DMS 273 (cell line): ENCODE measurements around the gene DCTN2.
"Not testable (repeated sequence)": the region's sequence is repeated elsewhere in the genome, so short reads cannot be mapped to it uniquely, and the experiment has no call there.

Source experiments
- DNase-seq: peaks from one replicate; lab custom pipeline; 2025; ENCODE audit not compliant: unreplicated experiment; lab: John Stamatoyannopoulos, UW

Gene DCTN2

DNA sequence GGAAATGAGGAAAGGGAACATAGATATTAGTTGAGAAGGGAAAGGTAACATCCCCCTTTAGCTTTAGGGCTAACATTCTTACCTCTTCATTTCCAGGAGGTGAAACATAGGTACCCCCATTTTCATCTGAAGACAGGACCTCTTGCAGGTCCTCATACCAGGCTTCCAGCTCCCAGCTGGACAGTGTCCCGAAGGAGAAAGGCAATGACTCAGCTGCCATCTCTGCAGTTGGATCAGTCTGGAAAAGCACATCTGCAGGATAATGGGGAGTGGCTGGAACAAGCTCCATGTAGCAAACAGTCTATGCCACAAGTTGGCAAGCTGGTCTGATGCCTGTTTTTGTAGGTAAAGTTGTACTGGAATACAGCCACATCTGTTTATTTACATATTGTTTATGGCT lies 29.8 kb downstream of the DCTN2 start:
- DNase-seq: peak; percentile 29

DNA sequence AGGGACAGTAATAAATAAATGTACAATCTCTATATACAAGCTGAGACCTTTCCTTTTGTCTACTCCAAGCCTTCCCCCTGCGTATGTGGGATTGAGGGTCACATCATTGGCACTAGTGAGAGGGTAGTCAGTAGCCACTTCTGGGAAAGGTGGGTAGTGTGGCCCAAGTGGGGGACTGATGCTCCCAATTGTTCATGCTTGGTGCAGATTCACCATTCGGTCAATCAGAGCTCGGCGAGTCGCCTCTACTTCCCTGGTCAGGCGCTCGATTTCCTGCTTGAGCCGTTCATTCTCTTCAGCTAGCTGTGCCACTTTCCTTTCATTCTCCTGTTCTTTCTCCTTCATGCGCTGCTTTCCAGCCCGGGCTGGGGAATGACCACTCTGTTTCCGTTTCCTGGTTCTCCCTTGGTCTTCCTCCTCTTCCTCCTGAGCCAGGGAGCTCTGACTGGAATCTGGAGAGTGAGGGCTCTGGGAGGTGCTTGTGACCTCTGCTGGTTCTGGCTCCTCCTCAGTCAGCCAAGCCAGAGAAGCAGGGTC lies 30.3 kb downstream of the DCTN2 start:
- DNase-seq: no peak

DNA sequence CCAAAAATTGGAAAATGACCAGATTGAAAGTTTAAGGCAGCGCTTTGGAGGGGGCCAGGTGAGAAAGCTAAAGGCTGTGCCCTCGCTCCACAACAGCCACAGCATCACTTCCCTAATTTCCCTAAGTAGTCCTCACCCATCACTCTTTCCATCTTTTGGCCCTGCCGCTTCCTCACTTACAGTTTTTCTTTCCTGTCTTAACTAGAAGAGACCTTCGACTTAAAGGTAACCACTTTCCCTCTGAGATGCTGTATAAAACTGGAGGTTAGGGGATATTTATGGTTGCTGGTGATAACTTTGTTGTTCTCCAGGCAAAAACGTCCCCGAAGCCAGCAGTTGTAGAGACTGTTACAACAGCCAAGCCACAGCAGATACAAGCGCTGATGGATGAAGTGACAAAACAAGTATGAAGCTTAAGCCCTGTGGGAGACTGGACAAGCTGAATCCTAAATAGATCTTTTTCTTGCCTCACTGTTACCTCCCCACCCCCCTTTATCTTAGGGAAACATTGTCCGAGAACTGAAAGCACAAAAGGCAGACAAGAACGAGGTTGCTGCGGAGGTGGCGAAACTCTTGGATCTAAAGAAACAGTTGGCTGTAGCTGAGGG lies 31.0 kb downstream of the DCTN2 start:
- DNase-seq: no peak

DNA sequence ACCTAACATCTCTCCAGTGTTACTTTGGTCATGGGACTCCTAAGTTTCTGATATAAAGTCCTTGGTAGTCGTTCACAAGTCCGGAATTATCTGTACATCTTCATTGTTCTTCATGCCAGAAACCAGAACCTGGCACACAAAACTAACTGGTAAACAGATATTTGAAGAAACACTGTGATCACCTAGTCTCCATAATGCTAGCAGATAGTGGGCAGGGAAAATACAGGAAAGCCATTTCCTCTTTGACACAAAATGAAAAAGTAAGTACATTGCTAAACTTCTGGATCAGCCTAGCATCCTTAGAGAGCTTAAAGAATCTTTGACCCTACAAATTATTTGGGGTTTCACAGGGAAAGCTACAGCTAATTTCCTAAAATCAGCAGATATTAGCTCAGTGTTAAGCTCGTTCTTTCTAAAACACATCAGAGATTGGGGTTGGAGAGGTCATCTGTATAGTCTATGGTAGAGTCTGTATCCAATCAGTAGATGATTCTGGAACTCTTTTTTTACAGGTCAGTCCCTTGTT lies 31.5 kb downstream of the DCTN2 start:
- DNase-seq: no peak

DNA sequence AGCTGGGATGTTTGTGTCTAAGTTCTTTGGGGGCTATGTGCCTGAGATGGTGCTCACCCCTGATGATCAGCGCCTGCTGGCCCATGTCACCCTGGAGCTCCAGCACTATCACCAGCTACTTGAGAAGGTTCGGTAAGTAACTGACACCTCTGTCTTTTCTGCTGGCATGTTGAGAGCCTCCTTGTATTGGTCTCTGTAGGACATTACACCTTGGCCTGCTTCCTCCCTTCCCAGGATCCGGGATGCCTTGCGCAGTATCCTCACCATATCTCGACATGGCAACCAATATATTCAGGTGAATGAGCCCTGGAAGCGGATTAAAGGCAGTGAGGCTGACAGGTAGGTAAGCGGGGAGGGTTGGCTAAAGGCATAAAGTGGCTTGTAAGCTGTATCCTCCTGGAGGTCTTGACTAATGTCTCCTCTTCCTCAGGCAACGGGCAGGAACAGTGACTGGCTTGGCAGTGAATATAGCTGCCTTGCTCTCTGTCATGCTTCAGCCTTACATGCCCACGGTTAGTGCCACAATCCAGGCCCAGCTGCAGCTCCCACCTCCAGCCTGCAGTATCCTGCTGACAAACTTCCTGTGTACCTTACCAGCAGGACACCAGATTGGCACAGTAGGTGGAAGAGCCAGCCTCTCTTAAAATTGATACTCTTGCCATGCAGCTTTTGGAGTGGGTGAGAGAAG lies 32.1 kb downstream of the DCTN2 start:
- peak; percentile 15 for DNase-seq

DNA sequence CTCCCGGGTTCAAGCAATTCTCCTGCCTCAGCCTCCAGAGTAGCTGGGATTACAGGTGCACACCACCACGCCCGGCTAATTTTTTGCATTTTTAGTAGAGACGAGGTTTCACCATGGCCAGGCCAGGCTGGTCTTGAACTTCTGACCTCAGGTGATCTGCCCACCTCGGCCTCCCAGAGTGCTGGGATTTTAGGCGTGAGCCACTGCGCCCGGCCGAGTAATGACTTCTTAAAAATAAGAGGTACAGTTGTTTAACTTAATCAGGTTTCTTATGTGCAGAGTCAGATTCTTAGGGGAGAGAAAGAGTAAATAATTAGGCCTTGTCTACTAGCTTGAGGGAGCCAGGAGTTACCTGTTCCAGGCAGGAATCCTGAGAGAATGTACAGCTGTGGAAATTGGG lies 32.7 kb downstream of the DCTN2 start:
- DNase-seq: not testable (repeated sequence)

DNA sequence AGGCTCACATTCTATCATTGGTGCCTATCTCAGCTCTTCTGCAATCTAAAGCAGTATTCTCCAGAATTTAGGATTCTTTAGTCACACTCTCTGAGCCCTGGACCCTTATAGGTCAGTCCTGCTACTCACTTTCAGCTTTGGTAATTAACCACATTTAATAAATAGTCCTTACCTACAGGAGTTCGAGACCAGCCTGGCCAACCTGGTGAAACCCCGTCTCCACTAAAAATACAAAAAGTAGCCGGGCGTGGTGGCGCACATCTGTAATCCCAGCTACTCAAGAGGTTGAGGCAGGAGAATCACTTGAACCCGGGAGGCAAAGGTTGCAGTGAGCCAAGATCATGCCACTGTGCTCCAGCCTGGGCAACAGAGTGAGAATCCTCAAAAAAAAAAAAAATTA lies 33.3 kb downstream of the DCTN2 start:
- DNase-seq: not testable (repeated sequence)

DNA sequence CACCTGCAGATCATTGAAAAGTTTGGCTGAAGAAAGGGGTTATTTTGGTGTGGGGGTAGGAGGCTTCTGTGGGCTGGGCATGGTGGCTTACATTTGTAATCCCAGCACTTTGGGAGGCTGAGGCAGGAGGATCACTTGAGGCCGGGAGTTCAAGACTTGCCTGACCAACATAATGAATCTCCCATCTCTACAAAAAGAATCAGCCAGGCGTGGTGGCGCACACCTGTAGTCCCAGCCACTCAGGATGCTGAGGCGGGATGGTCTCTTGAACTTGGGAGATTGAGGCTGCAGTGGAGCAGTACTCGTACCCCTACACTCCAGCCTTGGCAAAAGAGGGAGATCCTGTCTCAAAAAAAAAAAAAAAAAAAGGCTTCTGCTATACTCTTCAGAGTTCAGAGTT lies 33.7 kb downstream of the DCTN2 start:
- DNase-seq: no peak

DNA sequence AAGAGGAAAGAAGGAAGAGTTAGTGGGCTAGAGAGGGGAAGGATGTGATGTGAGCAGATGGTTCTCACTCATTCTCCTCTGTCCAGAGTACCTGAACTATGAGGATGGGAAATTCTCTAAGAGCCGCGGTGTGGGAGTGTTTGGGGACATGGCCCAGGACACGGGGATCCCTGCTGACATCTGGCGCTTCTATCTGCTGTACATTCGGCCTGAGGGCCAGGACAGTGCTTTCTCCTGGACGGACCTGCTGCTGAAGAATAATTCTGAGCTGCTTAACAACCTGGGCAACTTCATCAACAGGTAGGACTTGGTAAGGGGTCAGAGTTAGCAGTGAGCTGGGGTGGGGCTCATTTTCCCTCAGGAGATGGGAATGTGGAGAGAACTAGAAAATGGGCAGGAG lies 34.3 kb downstream of the DCTN2 start:
- no peak for DNase-seq

DNA sequence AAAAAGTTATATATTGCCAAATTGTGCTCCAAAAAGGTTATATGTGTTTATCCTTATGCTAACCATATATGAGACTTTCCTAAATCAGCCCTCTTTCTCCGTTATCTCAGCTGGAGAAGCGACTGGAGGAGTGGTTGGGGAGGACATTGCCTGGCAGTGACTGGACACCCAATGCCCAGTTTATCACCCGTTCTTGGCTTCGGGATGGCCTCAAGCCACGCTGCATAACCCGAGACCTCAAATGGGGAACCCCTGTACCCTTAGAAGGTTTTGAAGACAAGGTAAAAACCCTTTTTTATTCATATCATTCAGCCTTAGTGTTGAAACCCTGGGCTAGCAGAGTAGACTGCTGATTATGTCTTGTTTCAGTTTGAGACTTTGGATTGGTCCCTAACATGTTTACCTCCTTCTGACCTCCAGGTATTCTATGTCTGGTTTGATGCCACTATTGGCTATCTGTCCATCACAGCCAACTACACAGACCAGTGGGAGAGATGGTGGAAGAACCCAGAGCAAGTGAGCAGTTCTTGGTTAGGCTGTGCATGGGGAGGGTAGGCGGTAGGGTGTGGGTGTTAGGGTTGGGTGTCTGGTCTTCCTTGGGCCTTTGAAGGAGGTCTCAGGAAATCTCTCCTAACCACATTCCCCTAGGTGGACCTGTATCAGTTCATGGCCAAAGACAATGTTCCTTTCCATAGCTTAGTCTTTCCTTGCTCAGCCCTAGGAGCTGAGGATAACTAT lies 35.2 kb downstream of the DCTN2 start:
- no peak for DNase-seq

DNA sequence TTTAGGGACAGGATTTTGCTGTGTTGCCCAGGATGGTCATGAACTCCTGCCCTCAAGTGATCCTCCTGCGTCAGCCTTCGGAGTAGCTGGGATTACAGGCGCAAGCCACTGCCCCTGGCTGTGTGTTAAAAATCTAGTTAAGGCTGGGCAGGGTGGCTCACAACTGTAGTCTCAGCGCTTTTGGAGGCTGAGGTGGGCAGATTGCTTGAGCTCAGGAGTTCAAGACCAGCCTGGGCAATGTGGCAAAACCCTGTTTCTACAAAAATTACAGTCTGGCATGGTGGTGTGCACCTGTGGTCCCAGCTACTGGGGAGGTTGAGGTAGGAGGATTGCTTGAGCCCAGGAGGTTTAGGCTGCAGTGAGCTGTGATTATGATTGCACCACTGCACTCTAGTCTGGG lies 35.8 kb downstream of the DCTN2 start:
- DNase-seq: no peak

DNA sequence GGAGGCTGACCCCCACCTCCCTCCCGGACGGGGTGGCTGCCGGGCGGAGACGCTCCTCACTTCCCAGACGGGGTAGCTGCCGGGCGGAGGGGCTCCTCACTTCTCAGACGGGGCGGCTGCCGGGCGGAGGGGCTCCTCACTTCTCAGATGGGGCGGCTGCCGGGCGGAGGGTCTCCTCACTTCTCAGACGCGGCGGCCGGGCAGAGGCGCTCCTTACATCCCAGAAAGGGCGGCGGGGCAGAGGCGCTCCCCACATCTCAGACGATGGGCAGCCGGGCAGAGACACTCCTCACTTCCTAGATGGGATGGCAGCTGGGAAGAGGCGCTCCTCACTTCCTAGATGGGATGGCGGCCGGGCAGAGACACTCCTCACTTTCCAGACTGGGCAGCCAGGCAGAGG lies 39.2 kb downstream of the DCTN2 start:
- DNase-seq: not testable (repeated sequence)

DNA sequence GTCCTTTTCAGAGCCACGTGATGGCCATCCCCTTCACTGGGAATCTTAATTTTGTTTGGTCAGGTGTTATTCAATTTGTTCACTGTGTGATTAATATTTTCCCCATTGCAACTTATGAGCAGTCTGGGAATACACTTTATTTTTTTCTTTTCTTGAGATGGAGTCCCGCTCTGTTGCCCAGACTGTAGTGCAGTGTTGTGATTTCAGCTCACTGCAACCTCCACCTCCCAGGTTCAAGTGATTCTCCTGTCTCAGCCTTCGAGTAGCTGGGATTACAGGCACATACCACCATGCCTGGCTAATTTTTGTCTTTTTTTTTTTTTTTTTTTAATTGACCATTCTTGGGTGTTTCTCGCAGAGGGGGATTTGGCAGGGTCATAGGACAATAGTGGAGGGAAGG lies 40.5 kb downstream of the DCTN2 start:
- not testable (repeated sequence) for DNase-seq

DNA sequence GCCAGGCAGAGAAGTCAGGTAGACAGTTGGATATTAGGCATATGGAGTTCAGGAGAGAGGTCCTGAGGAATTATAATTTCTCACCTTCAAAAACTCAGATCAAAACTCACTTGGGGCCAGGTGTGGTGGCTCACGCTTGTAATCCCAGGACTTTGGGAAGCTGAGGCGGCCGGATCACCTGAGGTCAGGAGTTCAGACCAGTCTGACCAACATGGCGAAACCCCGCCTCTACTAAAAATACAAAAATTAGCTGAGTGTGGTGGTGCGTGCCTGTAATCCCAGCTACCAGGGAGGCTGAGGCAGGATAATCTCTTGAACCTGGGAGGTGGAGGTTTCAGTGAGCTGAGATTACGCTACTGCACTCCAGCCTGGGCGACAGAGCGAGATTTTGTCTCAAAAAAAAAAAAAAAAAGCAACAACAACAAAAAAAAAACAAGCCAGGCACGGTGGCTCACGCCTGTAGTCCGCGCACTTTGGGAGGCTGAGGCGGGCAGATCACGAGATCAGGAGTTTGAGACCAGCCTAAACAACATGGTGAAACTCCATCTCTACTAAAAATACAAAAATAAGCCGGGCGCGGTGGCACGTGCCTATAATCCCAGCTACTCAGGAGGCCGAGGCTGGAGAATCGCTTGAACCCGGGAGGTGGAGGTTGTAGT lies 44.6 kb downstream of the DCTN2 start:
- DNase-seq: not testable (repeated sequence)

DNA sequence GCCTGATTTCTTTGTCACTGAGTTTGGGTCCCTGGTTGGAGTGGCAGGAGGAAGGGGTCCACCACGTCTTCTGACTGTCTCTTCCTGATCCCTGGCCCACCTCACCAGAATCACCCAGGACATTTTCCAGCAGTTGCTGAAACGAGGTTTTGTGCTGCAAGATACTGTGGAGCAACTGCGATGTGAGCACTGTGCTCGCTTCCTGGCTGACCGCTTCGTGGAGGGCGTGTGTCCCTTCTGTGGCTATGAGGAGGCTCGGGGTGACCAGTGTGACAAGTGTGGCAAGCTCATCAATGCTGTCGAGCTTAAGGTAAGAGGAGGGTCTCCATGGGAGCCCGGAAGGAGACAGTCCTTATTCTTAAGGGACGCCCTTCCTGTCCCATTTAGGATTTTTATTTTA lies 46.8 kb downstream of the DCTN2 start:
- no peak for DNase-seq

DNA sequence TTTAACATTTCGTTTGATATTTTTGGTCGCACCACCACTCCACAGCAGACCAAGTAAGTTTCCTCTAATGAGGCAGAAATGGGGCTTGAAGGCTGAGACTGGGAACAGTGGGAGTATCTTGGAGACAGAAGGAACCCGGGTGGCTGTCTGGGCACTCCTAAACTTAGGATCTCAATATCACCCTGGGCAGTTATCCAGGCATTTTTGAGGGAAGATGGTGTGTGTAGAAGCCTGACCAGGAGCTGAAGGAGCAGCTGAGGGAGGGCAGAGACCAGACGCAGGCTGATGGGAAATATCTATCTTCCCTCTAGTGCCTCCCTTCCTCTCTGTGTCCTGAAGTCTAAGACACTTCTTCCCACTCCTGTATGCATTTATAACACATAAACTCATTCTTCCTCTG lies 48.4 kb downstream of the DCTN2 start:
- no peak for DNase-seq

DNA sequence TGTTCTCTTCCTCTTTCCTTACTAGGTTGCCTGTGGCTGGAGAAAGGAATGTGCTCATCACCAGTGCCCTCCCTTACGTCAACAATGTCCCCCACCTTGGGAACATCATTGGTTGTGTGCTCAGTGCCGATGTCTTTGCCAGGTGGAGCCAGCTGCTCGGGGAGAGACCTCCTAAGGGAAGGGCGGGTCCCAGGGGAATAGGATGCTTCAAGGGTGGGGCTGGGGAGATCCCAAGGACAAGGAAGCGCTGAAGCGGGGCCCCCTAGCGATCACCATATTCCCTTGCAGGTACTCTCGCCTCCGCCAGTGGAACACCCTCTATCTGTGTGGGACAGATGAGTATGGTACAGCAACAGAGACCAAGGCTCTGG lies 48.9 kb downstream of the DCTN2 start:
- DNase-seq: no peak

DNA sequence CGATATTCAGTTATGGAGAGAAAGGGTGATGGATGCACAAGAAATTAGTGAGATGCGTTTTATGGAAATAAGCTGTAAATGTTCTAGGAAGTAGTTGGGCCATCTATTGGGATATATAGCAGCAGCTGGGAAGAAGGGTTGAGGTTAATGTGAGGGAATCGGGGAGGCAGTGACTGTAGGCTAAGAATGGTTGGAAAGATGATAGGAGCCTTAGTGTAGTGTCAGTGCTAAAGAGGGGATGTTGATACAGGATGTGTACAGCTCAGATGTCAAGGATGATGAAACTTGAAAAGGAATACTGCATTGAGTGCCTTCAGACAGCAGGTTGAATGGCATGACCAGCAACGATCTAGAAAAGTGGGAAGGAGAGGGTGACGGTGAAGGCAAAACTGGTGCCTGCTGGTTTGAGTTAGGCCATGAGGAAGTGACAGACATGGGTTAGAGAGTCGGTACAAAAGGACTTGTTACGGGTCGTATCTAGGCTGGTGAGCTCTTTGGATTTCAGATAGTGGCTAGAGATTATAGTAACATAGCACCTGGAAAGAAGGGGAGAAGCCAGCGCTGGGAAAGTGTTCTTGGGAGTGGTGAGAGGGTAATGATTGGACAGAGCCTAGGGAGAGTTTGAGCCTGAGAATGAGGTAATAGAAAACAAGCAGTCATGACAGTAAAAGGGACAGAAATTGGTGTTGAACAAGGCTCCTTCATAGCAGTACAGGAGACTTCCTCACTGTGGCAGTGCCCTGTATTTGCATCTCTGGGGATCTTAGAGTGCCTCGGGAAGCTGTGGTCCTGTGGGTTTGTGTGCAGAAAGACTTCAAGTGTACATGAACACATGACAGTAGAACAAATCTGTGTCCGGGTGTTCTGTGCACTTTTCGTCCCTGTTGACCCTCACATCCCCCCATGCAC lies 49.5 kb downstream of the DCTN2 start:
- no peak for DNase-seq

DNA sequence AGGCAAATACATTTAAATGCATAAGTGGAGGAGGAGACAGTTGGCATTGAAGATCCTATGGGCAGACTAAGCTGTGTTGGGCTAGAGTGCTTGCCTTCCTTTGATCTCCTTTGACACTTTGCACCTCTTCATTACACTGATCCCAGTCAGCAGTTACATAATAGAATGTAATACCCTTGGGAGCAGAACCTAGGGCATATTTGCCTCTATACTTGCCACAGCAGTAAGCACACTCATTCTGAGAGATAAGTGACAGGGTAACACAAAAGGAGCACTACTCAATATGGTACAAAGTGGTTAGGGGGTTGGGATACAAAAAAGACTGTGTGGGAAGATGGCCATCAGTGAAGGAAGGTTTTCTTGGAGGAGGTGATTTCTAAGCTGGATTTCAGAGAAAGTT lies 50.2 kb downstream of the DCTN2 start:
- DNase-seq: no peak

DNA sequence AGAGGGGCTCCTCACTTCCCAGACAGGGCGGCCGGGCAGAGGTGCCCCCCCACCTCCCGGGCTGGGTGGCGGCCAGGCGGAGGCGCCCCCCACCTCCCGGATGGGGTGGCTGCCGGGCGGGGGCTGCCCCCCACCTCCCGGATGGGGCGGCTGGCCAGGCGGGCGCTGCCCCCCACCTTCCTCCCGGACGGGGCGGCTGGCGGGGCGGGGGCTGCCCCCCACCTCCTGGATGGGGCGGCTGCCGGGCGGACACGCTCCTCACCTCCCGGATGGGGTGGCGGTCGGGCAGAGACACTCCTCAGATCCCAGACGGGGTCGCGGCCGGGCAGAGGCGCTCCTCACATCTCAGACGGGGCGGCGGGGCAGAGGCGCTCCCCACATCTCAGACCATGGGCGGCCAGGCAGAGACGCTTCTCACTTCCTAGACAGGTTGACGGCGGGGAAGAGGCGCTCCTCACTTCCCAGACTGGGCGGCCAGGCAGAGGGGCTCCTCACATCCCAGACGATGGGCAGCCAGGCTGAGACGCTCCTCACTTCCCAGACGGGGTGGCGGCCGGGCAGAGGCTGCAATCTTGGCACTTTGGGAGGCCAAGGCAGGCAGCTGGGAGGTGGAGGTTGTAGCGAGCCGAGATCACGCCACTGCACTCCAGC lies 51.8 kb downstream of the DCTN2 start:
- DNase-seq: not testable (repeated sequence)
